HG02798 (cell line): ENCODE measurements around the gene NLRP6.

Source experiments
- ATAC-seq: cut with Tn5 transposase; IDR thresholded peaks from one replicate; pipeline ENCODE4 v1.9.1; 2021; ENCODE audit warnings: mild to moderate bottlenecking; ENCODE audit not compliant: unreplicated experiment, poor library complexity

The NLRP6 gene

DNA sequence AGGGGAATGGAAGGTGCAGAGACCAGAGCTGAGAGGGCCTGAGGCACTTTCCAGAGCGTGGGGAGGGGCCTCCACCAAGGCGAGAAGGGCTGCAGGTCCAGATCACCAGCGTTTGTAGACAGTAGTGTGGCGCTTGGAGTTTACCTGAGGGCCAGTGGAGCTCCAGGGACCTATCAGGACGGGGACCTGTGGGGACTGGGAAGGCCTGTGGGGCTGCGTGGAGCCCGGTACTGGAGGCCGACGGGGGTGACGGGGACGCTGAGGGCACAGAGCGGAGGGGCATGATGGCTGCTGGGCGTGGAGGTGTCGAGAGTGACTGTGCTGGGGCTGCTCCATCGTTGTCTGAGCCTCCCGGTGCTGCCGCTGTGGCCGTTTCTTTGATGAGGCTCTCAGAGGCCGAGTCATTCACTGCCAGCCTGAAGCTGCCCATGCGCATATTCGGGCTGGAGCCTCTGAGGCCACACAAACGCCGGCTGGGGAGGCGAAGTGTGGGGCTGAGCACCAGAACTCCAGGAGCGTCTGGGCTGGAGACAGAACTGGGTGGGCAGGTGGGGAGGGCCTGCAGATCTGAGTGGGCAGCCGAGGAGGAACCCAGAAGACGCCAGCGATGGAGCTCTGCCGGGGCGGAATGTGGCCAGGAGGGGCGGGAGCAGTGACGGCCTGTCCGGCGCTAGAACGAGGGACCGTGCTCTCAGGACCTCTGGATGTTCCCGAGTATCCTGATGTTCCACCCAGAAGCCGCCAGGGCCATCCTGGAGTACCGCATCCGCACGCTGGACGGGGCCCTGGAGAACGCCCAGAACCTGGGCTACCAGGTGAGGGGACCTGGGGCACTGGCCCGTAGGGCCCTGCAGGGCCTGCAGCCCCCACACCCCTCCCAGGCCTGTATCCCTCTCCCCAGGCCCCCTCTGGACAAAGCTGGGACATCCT lies 13.3 kb downstream of the NLRP6 start:
- ATAC-seq: no peak

DNA sequence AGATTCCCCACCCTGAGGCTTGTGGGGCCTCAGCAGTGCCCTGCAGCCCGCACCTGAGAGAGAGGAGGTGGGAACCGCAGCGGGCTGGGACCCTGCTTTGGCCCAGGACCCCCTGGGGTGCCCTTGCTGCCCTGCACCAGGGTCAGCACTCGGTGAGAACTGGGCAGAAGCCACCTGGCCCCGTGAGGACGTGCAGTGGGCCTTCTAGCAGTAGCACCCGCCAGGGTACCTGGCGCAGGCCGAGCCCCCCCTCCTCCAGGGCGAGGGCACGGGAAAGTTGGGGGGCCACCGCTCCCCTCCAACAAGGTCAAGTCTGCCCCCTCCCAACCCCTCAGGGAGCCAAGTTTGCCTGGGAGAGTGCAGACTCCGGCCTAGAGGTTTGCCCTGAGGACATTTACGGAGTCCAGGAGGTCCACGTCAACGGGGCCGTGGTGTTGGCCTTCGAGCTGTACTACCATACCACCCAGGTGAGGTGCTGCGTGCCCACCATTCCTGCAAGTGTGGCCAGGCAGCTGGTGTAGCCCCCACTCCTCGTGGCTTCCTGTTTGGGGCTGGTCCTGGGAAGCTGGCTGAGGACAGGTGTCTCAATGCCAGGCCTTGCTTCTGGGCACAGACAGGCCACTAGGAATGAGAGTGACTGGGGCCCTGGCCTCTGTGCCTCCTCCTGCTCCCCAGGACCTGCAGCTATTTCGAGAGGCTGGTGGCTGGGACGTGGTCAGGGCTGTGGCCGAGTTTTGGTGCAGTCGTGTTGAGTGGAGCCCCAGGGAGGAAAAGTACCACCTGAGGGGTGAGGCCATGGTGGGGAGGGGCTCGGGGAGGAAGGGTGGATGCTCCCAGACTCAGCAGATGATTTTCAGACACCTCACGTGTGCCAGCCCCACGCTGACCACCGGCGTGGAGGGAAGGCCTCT lies 14.3 kb downstream of the NLRP6 start:
- no peak for ATAC-seq

DNA sequence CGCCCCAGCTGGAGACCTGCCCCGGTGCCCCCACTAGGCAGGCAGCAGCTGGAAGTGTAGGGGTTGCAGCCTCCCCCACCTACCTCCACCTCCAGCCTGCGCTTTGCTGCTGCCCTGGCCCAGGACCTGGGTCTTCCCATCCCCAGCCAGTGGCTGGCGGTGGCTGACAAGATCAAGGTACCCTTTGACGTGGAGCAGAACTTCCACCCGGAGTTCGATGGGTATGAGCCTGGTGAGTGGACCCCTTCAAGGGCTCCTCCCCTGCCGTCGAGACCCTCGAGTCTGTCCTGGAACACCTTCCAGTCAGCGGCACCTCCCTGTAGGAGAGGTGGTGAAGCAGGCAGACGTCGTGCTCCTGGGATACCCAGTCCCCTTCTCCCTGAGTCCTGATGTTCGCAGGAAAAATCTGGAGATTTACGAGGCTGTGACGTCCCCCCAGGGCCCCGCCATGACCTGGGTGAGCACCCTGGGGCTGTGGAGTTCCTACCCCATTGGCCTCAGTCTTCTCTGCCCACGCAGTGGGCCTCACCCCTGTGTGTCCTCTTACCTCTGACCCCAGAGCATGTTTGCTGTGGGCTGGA lies 15.2 kb downstream of the NLRP6 start:
- no peak for ATAC-seq

DNA sequence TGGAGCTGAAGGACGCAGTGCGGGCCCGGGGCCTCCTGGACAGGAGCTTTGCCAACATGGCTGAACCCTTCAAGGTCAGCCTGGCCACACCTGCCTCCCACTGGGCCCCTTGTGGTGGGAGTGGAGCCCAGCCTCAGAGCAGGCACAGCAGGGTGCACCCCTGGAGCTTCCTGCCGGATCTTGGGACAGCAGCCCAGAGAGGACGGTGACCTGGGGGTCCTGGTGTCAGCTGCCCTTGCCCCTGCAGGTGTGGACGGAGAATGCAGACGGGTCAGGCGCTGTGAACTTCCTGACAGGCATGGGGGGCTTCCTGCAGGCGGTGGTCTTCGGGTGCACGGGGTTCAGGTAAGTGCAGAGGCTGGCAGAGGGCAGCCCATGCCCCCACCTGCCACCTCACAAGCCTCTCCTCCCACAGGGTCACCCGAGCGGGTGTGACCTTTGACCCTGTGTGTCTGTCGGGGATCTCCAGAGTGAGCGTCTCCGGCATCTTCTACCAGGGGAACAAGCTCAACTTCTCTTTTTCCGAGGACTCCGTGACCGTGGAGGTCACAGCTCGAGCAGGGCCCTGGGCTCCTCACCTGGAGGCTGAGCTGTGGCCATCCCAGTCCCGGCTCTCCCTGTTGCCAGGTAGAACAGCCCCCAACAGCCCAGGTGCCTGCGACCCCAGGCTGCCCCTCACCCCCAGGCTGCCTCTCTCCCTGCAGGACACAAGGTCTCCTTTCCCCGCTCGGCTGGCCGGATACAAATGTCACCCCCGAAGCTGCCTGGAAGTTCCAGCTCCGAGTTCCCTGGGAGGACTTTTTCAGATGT lies 15.8 kb downstream of the NLRP6 start:
- no peak for ATAC-seq

DNA sequence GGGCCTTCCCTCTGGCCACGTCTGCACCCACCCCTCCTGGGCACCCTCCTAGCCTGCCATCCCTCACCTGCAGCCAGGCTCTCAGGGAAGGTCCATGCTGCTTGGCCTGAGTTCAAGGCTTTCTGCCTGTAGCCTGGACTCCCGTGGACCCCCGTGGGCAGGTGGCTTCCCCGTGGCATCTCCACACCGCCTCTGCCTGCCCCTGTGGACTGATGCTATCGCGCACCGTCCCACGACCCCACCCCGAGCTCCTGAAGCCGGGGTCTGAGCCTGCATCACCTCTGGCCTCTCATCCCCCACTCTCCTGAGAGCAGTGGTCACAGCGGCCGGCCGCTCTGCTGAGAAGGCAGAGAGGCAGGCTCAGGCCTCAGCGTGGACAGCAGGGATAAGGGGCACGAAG lies 16.6 kb downstream of the NLRP6 start:
- no peak for ATAC-seq

DNA sequence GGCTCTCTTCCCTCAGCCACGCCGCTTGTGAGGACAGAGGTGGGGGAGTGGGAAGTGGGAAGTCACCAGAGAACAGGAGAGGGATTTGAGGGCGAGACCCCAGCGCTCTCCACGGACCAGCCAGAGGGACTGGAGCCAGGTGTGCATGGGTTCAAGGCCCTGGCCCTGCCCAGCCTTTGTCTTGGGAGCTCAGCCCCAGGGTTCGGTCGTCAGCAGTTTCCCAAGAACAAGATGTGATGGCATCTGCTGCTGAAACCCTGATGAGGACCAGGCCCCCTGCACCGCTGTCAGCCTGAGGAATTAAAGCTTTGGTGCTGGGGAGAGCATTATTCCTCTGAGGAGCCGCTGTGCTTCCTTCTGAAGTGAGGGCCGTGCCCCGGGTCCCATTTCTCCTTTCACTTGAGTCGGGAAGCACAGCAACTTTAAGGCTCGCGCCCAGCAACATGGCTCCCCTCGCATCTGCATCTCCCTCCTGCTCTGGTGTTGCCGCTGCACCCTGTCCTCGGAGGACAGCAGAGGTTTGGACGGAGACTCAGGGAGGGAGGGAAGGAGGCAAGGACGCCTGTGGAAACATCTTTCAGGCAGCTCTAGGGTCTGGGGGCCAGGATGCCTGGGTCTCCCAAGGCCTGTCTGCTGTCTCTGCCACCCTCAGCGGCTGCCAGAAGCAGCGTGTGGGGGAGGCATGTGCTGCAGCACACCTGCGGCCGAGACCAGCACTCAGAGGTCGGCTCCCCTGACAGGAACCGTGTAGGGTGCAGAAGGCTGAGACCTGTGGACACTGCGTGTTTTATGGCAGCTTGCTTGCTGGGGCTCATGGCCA lies 17.4 kb downstream of the NLRP6 start:
- no peak for ATAC-seq

DNA sequence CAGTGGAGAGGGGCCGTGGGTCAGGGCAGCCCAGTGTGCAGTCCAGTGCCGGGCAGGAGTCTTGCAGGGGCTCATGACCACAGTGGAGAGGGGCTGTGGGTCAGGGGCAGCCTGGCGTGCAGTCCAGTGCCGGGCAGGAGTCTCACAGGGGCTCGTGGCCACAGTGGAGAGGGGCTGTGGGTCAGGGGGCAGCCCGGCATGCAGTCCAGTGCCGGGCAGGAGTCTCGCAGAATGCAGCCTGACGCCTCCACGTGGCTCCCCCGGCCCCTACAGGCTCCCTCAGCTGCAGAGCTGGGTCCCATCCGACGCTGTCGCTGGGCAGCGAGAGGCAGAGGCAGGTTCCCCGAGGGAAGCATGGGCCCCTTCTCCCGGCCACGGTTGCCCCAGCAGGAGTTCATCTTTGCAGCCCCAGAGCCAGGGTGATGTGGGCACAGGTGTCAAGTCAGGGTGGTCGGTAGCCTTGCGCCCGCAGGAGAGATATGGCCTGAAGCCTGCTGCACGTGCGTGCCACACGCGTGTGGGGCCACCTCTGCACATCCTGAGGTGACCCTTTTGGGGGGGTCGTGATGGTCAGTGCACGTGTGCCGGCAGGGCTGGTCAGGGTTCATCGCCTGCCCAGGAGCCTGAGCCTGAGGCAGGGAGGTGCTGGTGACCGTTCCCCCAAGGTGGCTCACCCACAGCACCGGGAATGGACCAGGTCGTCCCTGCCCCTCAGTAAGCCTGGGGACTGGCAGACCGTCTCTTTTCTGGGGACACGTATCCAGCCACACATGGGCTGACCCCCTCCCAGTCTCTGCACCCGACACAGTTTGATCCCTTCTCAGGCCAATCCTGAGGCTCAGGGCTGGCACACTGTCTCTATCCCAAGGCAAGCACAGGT lies 18.2 kb downstream of the NLRP6 start:
- no peak for ATAC-seq

DNA sequence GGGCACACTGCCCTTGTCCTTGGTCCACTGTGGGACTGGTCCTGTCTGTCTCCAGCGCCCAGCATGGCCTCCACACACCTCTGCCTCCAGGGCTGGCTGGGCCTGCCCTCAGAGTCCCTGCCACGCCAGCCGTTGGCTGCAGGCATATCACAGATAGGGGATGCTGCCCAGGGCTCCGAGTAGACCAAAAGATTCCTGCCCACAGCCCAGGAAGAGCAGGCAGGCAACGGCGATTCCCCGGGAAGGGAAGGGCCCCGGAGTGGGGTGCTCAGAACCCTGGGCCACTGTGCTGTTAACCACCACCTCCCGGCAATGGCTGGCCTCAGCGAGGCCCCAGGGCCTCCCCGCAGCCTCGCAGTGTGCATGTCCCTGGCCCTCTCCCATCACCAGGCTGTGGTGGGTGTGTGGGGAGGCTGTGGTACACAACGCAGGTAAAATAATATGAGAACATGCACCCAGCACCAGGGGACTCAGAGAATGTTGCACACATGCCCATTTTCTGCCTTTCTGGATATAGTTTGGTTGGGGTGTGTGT lies 18.9 kb downstream of the NLRP6 start:
- ATAC-seq: no peak

DNA sequence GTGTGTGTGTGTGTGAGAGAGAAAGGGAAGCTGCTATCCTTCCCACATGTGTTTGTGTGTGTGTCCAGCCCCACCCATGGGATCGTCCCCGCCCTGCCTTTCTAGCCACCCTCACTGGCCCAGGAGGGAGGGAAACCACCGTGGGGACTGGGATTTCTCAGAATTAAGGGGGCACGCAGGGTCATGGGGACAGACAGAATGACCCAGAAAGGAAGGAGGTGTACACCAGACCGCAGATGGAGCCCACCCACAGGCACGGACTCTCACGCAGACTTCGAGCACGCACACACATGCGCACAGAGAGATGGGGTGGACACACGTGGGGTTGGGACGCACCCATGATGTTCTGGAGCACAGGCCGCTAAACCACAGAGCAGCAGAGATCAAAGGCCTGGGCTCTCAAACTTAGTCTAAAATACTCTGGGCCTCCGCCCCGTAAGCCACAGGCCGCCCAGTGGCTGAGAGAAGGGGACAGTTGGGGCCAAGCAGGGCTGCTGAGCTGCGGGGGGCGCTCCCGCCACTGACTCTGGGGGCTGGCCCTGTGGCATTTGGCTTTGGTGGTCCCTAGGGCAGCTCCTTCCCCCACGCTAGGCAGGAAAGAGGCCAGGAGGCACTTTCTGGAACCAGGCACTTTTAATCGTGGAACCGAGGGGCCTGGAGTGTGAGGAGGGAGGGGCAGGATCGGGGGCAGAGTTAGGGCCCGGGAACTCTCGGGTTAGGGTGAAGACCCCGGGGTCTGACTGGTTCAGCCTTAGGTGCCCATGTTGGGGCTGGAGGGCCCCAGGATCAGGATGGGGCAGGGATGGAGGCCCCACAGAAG lies 19.6 kb downstream of the NLRP6 start:
- ATAC-seq: no peak

DNA sequence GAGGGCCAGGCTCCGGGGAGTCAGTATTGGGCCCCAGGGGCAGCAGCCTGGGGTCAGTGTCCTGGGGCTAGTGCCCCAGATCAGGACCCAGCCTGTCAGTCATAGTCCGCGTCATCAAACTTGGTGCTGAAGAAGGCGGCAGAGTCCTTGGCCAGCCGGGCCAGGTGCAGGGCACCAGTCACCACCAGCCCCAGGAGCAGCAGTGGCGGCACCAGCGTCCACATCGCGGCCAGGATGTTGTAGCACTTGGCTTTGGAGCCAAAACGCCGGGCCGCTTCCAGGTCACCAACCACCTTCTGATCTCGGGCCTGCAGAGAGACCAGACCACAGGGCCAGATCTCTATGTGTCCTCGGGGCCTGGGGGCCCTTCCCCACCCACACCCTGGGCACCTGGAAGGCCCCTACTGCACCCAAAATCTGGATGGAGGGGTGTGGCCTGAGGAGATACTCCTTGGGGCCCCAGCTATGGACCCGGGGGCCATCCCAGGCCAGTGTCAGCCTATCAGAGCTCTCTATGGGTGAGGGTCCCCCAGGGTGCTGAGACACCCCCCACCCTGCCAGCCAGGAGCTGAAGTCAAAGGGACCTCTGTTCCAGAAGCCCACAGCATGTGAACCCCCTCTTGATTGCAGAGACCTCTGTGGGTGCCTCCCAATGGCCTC lies 20.3 kb downstream of the NLRP6 start:
- no peak for ATAC-seq

DNA sequence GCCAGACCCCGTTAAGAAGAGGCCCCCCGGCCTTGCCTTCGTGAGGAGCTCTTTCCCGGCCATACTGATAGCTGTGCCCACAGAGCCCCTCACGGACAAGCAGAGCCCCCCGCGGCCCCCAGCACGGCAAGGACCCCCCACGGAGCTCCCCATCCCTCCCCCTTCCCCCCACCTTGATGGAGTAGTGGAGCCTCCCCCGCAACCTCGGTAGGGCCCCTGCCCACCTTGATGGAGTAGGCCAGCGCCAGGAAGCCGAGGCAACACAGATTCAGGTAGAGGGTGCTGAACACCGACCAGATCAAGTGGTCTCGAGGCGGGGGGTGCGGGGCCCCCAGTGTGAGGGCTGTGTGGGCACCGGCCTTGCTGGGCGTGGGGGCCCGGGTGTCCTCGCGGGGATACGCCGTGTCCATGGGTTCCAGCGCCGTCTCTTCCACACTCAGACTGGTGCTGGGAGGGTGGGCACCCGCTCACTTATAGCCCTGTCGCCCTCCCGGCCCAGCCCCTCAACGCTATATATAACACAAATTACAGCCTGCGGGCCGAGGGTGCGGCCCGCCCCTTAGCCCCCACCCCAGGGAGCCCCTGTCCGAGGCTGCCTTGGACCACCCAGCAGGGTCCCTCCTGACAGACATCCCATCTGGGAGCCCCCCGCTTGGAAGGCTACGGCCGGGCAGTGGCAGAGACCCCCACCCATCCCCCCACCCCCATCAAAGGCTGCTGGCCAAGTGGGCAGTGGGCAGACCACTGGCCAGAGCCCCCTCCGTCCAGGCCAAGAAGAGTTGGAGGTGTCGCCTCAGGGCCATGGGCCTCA lies 21.1 kb downstream of the NLRP6 start, which contains the start of gene IFITM5:
IFITM5 (minus strand) TSS at position 446 of the 811 bp plus-strand sequence; CDS start at position 410, 36 bp downstream.
- no peak for ATAC-seq

DNA sequence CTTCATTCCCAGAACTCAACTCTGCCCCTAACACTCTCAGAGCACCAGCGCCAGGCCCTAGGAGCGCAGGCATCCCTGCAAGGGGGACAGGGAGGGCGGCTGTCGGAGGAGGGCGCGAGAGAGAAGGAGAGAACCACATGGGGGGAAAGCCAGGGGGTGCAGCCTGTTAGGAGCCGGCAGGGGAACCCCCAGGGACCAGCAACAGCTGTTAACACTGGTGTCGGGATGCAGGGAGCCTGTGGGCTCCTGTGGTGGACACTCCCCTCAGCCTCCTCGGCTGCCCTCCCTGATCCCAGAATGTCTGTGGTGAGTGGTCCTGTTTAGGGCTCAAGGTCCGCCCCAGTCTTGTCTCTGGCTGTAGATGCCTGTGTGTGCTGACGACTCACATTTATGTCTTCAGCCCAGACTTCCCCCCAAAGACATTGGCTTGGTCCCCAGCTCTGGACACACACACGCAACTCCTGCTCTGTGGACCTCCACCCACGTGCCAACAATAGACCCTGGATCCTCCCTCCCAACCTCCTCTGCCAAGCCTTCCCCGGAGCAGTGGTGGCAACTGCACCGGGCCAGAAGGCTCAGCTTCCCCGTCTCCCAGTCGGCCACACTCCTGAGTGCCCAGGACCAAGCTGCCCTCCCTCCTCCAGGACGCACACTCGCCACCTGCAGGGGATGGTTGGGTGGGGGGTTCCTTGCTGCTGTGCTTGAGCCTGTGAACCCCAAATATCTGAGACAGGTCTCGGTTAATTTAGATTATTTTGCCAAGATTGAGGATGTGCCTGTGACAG lies 21.9 kb downstream of the NLRP6 start:
- ATAC-seq: no peak

DNA sequence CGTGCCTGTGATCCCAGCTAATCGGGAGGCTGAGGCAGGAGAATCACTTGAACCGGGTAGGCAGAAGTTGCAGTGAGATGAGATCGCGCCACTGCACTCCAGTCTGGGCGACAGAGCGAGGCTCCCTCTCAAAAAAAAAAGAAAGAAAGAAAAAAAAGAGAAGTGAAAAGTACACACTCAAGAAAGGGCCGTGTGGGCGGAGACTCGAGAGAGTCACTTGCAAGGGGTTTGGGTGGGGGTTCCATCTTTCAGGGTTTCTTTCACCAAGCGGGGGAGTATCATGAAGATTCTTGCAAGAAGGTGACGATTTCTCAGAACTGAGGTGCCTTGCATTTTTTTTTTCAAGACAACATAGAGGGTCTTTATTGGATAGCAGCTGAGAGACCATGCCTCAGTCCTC lies 25.2 kb downstream of the NLRP6 start:
- no peak for ATAC-seq

DNA sequence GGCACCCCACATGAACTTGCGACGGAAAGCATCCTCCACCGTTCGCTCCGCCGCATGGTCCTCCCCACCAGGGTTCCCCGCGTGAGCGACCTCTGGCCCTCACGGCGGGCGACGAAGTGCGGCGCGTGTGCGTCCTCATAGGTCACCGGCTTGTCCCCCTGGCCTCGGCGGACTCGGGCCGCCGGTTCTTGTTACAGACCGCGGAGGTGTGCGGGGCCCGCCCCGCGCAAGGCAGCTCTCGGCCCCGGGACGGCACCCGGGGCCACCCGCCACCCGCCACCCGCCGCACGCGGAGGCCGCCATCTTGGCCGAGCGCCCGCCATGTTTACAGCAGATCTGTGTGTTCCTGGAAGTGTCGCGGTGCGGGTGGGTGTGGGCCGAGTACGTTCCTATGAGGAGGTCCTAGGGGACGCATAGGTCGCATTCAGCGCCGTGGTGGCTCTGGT lies 25.9 kb downstream of the NLRP6 start:
- ATAC-seq: no peak
